ENCODE results near the gene PDK2.

GRCh38 chr17:50146230-50146926 is 51.2 kb downstream of the PDK2 start:
- TF ChIP-seq EZH2 (IDR thresholded peaks at IDR 0.05; ENCODE audit: insufficient read depth, poor library complexity, severe bottlenecking) (no peak), EZH2phosphoT487 (IDR thresholded peaks at IDR 0.05; ENCODE audit: insufficient read depth, low read depth) (no peak)

Measured in GM23248 (cell line).